ENCODE data around the gene GAMT.

The GAMT gene

DNA sequence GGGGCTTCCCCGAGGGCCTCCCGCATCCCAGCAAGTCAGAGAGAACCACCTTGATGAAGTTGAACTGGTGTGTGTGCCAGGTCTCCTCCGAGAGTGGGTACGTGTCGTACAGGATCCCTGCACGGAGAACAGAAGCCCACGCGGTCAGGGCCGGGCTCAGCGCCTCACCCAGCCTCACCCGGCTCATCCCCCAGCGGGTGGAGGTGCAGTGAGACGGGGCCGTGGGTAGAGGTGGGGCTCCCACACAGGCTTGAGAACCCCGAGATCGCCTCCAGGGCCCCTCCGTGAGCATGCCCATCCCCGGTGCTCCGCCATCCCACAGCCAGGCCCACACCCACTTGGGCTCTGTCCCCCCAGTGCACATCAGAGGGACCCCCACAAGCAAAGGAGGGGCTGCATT is 2.3 kb downstream of the GAMT start:
- no peak for DNase-seq

GRCh38 chr19:1397838-1398237 is 3.5 kb downstream of the GAMT start:
- DNase-seq, result no peak

GRCh38 chr19:1396768-1397679 is 4.3 kb downstream of the GAMT start:
- DNase-seq, result no peak

- no peak for DNase-seq
These were observed 5.1 kb downstream of the GAMT start for GRCh38 chr19:1396019-1396767.

DNA sequence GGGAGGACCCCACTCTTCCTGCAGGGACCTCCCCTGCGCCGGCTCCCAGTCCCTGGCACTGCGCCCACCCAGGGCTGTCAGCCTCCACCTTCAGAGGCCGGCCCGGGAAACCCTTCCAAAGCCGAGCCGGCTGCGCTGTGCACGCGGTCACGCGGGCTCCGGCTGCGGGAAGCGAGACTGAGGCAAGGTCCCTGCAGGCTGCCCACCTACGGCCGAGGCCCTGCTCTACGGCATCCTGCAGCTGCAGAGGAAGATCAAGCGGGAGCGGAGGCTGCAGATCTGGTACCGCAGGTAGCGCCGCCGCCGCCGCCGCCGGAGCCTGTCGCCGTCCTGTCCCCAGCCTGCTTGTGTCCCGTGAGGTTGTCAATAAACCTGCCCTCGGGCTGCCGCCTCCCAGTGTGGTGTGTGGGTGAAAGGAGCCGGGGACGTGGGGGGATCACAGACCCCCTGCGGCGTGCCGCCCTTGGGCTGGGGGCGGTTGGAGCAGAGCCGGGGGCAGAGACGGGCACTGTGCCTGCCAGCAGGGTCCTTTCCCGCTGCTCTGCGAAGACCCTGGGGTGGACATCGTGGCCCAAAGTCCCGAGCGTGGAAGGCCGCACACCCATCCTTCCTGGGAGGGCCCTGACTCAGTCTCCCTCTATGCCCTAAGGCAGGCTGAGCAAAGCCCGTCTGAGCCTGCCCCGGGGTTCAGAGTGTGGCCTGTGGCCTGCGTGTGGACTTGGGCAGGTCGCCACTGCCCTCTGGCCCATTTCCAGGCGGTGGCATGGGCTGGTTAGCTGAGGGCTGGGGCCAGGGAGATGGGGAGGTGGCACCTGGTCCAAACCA is 5.9 kb downstream of the GAMT start:
- DNase-seq, result no peak

DNA sequence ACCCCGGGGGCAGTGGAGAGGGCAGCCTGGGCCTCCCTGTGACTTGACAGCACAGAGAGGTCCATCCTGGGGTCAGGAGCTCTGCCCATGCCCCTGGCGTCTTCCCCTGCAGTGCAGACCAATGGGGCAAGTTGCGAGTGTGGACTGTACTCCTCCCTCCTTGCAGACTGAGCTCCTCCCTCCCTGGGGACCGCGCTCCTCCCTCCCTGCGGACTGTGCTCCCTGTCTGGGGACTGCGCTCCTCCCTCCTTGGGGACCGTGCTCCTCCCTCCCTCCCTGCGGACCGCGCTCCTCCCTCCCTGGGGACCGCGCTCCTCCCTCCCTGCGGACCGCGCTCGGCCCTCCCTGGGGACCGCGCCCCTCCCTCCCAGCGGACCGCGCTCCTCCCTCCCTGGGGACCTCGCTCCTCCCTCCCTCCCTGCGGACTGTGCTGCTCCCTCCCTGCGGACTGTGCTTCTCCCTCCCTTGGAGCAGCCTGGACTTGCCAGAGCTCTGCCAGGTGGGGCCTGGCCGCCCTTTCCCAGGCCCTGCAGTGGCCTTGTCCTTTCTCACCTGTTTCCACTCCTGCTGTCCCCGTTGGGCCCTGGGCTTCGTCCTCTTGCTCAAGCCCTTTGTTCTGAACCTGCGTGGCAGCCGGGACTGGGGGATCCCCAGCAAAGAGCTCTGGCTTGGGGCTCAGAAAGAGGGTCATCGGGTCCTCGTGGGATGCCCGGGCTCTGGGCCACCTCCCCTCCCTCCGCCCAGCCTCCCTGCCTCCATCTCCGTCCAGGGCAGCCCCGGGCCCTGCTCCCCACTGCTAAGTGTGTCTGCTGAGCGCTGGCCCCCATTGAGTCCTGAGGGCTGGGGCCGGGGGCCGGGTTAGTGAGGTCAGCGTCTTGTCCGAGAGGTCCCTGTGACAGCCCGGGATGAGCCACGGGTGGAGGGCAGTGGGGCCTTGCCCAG is 6.8 kb downstream of the GAMT start:
- no peak for DNase-seq

DNA sequence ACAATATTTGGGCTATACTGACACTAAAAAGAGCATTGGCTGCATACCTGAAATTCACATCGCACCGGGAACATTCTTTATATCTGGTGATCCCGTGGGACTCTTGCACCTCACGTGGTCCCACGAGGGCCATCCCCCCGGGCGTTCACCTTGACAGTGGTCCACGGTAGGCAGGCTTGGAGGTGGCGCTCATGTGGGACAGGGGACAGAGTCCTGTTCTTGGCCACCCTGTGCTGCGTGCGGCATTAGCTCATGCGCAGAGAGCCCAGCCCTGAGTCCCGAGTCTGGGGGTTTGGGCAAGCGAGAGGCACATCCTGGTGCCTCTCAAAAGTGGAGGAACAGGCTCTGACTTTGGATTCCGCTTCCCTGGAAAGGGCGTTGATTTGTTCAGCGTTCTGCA is 7.5 kb downstream of the GAMT start:
- DNase-seq, result no peak

DNA sequence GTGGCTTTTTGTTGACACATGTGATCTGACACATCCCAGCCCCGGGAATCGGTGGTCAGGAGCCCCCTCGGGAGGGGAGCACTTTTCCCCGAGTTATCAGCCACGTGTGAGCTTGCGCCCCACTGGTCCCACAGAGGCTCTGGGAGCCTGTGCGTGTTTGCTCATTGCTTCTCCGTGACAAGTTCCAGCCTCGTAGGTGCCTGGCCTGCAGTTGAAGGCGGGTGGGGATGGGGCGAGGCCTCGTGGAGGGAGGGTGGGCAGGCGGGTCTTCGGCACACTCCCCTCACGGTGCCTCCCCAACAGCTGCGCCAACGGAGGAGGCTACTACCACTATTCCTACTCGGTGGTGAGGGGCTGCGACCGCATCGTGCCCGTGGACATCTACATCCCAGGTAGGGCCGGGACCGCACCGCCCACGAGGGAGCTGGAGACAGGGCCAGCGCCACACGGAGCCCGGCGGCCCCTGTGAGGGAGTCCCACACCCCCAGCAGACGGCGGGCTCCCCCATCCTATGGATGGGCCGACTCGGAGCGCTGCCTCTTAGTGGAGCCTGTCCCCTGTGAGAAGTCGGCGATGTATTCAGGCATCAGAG is 8.3 kb downstream of the GAMT start:
- DNase-seq, result no peak

DNA sequence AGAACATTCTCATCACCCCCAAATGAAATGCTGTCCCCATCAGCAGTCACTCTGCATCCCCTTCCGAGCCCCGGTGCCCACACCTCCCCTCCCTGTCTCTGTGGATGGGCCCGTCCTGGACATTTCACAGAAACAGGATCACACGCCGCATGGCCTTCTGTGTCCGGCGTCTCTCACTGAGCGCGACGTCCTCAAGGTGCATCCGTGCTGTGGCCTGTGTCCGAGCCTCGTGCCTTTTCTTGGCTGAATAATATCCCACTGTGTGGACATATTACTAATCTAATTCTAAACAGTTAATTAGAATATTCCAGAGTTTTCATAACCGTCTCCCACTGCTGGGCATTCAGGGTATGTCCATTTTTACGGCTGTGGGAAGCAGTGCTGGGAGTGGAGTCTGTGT is 8.9 kb downstream of the GAMT start:
- no peak for DNase-seq

GRCh38 chr19:1390890-1391423 is 10.4 kb downstream of the GAMT start:
- no peak for DNase-seq

DNA sequence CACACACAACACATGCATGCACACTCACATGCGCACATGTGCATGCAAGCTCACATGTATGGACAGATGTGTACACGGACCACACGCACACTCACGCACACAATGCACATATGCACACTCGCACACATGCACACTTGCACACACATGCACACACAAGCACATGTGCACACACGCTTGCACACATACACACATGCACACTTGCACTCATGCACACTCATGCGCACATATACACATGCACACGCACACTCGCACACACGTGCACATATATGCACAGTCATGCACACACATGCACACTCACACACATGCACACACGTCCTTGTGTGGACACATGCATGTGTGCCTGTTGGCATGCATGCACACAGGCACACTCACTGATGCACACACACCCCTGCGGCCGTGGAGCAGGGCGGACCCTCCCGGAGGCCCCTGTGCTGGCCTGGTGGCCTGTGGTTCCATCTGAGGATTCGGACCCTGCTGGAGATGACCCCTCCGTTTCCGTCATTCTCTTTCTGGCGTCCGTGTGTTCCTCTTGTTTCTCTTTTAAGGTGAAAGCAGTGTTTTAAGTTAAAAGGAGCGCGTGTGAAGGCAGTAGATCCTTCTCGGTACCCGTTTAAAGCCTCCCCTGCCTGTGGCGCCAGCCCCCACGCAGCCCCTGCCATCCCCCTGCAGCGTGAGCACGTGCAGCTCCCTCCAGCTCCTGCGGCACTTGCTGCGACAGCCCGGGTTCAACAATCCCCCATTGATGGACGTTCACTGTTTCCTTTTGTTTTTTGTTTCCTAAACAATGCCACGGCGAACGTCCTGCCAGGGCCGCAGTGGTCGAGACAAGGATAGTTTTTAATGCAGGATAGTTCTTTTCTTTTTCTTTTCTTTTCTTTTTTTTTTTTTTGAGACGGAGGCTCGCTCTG is 12.1 kb downstream of the GAMT start:
- no peak for DNase-seq

DNA sequence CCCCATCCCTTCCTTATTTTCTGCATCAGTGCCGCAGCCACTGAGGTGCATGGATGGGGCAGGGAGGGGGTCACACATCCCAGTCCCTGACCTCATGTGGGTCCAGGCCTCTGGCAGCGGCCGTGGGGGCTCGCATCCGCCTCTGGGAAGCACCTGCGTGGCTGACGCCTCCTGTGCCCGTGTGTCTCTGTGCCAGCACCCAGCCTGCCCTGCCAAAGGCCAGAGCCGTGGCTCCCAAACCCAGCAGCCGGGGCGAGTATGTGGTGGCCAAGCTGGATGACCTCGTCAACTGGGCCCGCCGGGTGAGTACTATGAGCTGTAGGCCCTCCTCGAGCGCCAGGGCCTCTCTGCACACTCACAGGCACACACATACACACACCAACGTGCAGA is 12.7 kb downstream of the GAMT start:
- DNase-seq, result no peak

DNA sequence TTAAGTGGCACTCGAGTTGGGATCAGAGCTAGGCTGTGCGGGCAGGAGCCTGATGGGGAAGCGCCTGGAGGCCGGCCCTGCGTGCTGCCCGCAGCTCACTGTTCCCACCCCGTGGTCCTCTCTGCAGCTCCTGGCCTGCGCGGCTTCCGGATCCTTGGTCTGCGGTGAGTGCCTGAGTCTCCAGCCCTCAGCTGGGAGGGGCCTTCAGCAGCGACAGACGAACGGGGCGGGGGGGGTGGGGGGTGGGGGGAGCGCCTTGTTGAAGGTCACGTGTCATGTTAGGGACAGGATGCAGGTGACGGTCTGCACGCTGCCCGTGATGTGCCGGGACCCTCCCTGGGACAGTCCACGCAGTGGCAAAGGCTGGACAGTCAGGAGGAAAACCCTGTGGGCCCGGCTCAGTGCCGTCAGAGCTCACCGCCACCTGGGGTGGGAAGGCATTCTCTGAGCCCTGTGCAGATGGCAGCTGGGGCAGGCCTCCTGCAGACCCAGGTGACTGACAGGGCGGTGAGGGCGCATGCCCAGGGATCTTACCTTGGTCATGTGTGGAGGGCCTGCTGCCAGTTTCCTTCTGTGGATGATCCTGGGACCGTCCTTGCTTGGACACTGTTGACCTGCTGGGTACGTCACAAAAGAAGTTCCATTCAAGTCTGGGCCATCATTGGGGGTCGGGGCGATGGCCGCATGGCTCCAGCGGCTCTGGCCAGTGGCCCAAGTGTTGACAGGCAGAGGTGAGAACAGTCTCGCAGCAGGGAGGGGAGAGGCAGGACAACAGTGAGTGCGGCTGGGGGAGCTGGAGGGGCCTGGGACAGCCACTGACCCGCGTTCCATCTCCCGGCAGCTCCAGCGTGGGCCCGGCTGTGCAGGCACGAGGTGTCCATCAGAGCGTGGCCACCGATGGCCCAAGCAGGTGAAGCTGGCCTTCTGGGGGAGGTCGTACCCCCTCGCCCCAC is 13.4 kb downstream of the GAMT start:
- DNase-seq, result no peak

DNA sequence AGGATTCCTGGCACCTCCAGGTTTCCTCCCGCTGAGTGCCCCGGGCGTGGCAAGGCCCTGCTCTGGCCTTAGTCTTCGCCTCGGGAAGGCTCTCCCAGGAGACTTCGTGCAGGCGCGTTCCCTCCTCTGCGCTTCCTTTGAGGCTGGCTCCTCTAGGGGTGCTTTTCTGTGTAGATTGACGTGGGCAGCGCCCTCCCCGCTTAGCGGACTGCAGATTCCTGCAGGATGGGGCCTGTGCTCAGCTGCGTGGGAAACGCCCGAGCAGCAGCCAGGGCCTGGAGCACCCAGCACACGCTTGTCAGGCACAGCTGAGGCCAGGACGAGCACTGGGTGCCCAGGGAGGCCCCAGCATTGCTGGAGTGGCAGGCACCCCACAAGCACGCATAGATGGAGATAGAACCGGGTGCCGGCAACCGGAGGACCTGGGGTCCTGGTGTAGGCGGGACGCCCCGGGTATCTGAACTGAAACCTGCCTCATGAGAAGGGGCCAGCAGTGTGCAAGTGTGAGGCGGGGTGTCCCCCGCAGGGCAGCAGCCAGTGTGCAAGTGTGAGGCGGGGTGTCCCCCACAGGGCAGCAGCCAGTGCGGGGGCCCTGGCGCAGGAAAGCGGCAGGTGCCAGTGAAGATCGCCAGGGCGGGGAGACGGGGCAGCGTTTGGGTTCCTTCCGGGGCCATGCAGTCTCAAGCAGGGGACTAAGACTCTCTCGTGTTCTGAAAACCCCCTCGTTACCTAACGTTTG is 14.2 kb downstream of the GAMT start:
- no peak for DNase-seq

GRCh38 chr19:1385816-1386215 is 15.5 kb downstream of the GAMT start:
- DNase-seq, result no peak

GRCh38 chr19:1384478-1385110 is 16.7 kb downstream of the GAMT start:
- DNase-seq, result no peak

DNA sequence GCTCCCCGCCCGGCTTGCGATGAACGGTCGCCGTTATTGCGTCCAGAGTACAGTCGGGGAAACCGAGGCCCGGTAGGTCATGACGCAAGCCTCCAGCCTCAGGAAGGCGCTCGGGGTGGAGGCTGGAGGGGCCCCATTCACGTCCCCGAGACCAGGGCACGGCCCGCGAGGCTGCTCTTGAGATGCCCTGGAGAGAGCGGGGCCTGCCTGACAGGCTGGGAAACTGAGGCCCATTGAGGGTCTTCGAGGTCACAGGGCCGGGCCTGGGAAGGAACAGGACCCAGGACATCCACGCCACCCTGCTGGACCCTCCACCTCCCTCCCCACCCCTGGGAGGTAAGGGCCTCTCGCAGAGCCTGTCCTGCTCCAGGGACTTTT is 17.3 kb downstream of the GAMT start:
- no peak for DNase-seq

Data from activated T-cell treated with anti-CD3 and anti-CD28 coated beads, Interleukin-2, amount 50 U/mL, for 1 hour (primary cell).